GM12878 (cell line): ENCODE measurements around the gene CHST14. TPM values are rescaled to one million over a fixed set of nuclear protein-coding genes. Genes with fewer than 3 reads are reported as not detected.

Experiments used
- ATAC-seq: fragments of 200-7000 bp; cut with Tn5 transposase; 3 replicates; pipeline ENCODE4 v1.9.1; 2020; ENCODE audit warnings: mild to moderate bottlenecking, moderate library complexity
- BruUV-seq: library from RNA; stranded (reverse); fragments of 400-500 nt; replicated peaks from 2 replicates; lab custom pipeline; 2021; lab: Mats Ljungman, UMichigan
- CTCF ChIA-PET: fragments of 300-600 bp; sonication (Branson Sonifier 250); formaldehyde crosslinking; extraction: SDS; loops from one replicate; lab custom pipeline; 2021; ENCODE audit warnings: inconsistent platforms; lab: Yijun Ruan, JAX
- POLR2A ChIA-PET: fragments of 350-600 bp; formaldehyde crosslinking; extraction: SDS; loops from one replicate; lab custom pipeline; 2021; ENCODE audit warnings: inconsistent platforms; lab: Charles Lee
- RAD21 ChIA-PET: fragments of 300-600 bp; sonication (Branson Sonifier 250); formaldehyde crosslinking; loops from one replicate; lab custom pipeline; 2023; ENCODE audit warnings: antibody characterized with exemption; ENCODE audit not compliant: unreplicated experiment; lab: Charles Lee
- SMC1A ChIA-PET: fragments of 300-600 bp; sonication (Branson Sonifier 250); formaldehyde crosslinking; loops from one replicate; lab custom pipeline; 2023; ENCODE audit not compliant: unreplicated experiment, uncharacterized antibody; lab: Charles Lee
- DNase-seq: peaks from one replicate; pipeline ENCODE4 v3.0.0-alpha.2; 2011; ENCODE audit warnings: low read depth, low spot score
- FAIRE-seq: peaks from 3 replicates; lab custom pipeline; 2011; peaks lifted over from hg19 to GRCh38; lab: Jason Lieb, UNC
- H2AFZ ChIP-seq: 2 replicates; pipeline ENCODE4 v1.6.0; 2011; ENCODE audit warnings: low read depth, low read length, control low read depth; ENCODE audit not compliant: control insufficient read depth
- H3K27ac ChIP-seq: 2 replicates; pipeline ENCODE4 v1.5.1; 2011; ENCODE audit warnings: control low read depth; ENCODE audit not compliant: control insufficient read depth, insufficient read depth
- H3K27me3 ChIP-seq, 2 experiments: replicated peaks in 1 of 2; 2 replicates each; pipeline versions ENCODE4 v1.6.0 to v1.6.1; 2011; ENCODE audit warnings: low read length in 1 of 2; ENCODE audit not compliant: control insufficient read depth in 2 of 2, insufficient read depth in 2 of 2
- H3K36me3 ChIP-seq, 2 experiments: 2 replicates each; pipeline ENCODE4 v1.5.1; 2011; ENCODE audit warnings: low read length in 1 of 2; ENCODE audit not compliant: control insufficient read depth in 2 of 2, insufficient read depth in 2 of 2
- H3K4me1 ChIP-seq: 2 replicates; pipeline ENCODE4 v1.6.1; 2011; ENCODE audit warnings: mild to moderate bottlenecking, low read length, moderate library complexity, mixed read lengths; ENCODE audit not compliant: control insufficient read depth, insufficient read depth
- H3K4me2 ChIP-seq: 2 replicates; pipeline ENCODE4 v1.6.0; 2011; ENCODE audit warnings: control low read depth; ENCODE audit not compliant: control insufficient read depth, insufficient read depth
- H3K4me3 ChIP-seq: fragments of 200-600 bp; sonication (generic); 2 replicates; pipeline ENCODE4 v1.5.1; 2016
- H3K79me2 ChIP-seq: 2 replicates; pipeline ENCODE4 v1.6.0; 2011; ENCODE audit warnings: low read length; ENCODE audit not compliant: control insufficient read depth, insufficient read depth
- H3K9ac ChIP-seq: 2 replicates; pipeline ENCODE4 v1.8.0; 2011; ENCODE audit warnings: low read length, control low read depth, mixed read lengths; ENCODE audit not compliant: control insufficient read depth, insufficient read depth
- H3K9me3 ChIP-seq: replicated peaks from 3 replicates; pipeline ENCODE4 v1.5.1; 2011; ENCODE audit warnings: mild to moderate bottlenecking, low read length; ENCODE audit not compliant: control insufficient read depth, insufficient read depth
- H4K20me1 ChIP-seq: 2 replicates; pipeline ENCODE4 v1.6.0; 2011; ENCODE audit not compliant: control insufficient read depth, insufficient read depth
- CEBPZ ChIP-seq: fragments of 150-350 bp; IDR thresholded peaks from 2 replicates; pipeline ENCODE4 v1.6.1; 2016; ENCODE audit warnings: low read depth, low read length
- MYC ChIP-seq: IDR thresholded peaks from 2 replicates; pipeline ENCODE4 v1.6.1; 2011; ENCODE audit warnings: mild to moderate bottlenecking, low read length, moderate library complexity, inconsistent platforms; ENCODE audit not compliant: insufficient read depth, insufficient replicate concordance, insufficient read length, severe bottlenecking
- SMC3 ChIP-seq: IDR thresholded peaks from 2 replicates; pipeline ENCODE4 v1.6.1; 2011; ENCODE audit warnings: low read length, improper control_type of control experiment, borderline replicate concordance
- SPI1 ChIP-seq: IDR thresholded peaks from 2 replicates; pipeline ENCODE4 v1.6.1; 2011; ENCODE audit warnings: low read depth, mild to moderate bottlenecking, low read length, moderate library complexity, borderline replicate concordance; ENCODE audit not compliant: insufficient read depth
- ZNF207 ChIP-seq: fragments of 450-650 bp; IDR thresholded peaks from 2 replicates; pipeline ENCODE4 v1.6.1; 2014; ENCODE audit warnings: antibody characterized with exemption, mild to moderate bottlenecking, borderline replicate concordance
- WGBS: methylation state at CpG from one replicate; pipeline ENCODE4 v1.1.6; 2016; ENCODE audit warnings: low lambda C conversion rate; ENCODE audit not compliant: insufficient replicate concordance, insufficient coverage; ENCODE audit errors: missing lambda C conversion rate; 5-methylcytosine and 5-hydroxymethylcytosine counted together
- in situ Hi-C: fragments of 300-500 bp; cut with MboI; formaldehyde crosslinking; loops from 9 replicates; pipeline ENCODE4 v1.14.3; 2018; ENCODE audit warnings: mixed read lengths
- intact Hi-C: fragments of 100-400 bp; cut with micrococcal nuclease; formaldehyde crosslinking; loops from one replicate; pipeline ENCODE4 v1.14.2; 2022; ENCODE audit not compliant: unreplicated experiment
- polyA plus RNA-seq, 11 experiments: library from polyadenylated mRNA; depleted of rRNA in 4 of 11; unstranded in 6 of 11; stranded (reverse) in 5 of 11; fragments of >200 nt; fragmentation: Nextera tagmentation in 4 of 11; fragmentation: Illumina TruSeq in 1 of 11; extraction: Ambion mirVana in 4 of 11; extraction: Trizol in 1 of 11; gene quantifications; 1 replicate in 1 of 11; 2 replicates in 10 of 11; pipeline versions ENCODE4 v1.2.1 to v1.2.3, GENCODE V29; 2011 to 2016; ENCODE audit warnings: inconsistent platforms in 2 of 11, missing spikeins in 2 of 11, low read depth in 1 of 11
- total RNA-seq, 4 experiments: library from RNA; depleted of rRNA in 3 of 4; stranded (reverse); fragments of >200 nt in 3 of 4; fragmentation: Illumina TruSeq in 1 of 4; extraction: Trizol in 1 of 4; gene quantifications; 2 replicates each; pipeline versions ENCODE4 v1.2.1 to v1.2.3, GENCODE V29; 2013 to 2021

The CHST14 gene
- total and polyA plus RNA-seq, 10 of the 15 experiments (the other 5 are each of a cell fraction or from before 2014, with no cell fraction given): 1.3 to 12.8 (median 6.2) TPM

DNA sequence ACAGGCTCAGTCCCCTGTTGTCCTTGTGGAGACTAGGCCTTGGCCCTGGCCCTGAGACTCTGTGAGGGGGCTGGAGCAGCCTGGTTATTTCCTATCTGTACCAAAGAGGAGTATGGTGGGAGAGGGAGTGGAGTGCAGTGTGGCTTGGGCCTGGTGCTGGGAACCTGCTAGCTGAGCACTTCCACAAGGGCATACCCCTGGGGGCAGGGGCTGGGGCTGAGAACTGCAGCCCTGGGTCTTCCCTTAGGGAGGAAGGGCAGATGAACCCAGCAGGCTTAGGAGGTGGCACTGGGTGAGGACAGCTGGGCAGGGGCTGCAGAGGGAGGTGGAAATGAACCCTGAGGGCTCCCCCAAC lies 3.5 kb upstream of the CHST14 start (continued):
- TF ChIP-seq CEBPZ: no peak
- no peak for TF ChIP-seq SMC3
- TF ChIP-seq ZNF207: no peak
- TF ChIP-seq, all 136 proteins: peak for 0

DNA sequence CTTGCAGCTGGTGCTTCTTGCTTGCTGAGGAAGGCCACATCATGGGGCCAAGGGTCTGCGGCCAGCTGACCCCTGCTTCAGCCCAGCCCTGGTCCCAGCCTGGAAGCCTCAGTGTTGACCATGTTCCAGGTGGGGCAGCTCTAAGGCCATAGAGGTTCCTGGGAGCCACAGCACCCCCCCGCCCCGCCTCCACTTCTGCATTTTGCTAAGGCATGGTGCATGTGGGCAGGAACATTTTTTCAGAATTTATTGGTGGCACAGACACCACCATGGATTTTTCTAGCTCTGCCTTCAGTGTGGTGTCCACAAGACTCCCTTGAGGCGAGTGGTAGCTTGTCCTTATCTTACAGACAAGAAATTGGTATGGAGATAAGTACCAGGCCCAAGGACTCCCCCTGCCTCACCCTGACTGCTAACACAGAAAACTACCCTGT lies 1.9 kb upstream of the CHST14 start:
- no peak for FAIRE-seq
- H3K27me3 ChIP-seq: no peaks in the 10 kb centered on the region
- intact Hi-C loops: no loop called here
- ChIA-PET SMC1A (interaction anchor here (1.2 kb wide), 1 partner anchor 24 kb away, joined by 3 read pairs; no protein-coding TSS in a partner anchor), CTCF (interaction anchor here (1.0 to 1.3 kb wide), 2 partner anchors 19 to 96 kb away, joined by 3 to 4 read pairs; partner anchors contain the start of gene CCDC32), RAD21 (interaction anchor here (1.0 kb wide), 1 partner anchor 106 kb away, joined by 3 read pairs; no protein-coding TSS in a partner anchor), POLR2A (interaction anchor here (1.0 to 1.3 kb wide), 3 partner anchors 18 to 96 kb away, joined by 3 read pairs; partner anchors contain the start of gene CCDC32)
- H3K4me2 ChIP-seq: no peak overlapping the region
- in situ Hi-C loops: no loop called here
- TF ChIP-seq MYC: no peak
- peak; percentile 19; the same call in 1 of the 2 replicates for TF ChIP-seq SPI1
- peaks cover 30% of the 10 kb centered on the region for H3K4me1 ChIP-seq
- no peak overlapping the region for H3K4me3 ChIP-seq
- BruUV-seq: no TSS peak
- H4K20me1 ChIP-seq: no peaks in the 10 kb centered on the region
- no peaks in the 10 kb centered on the region for H3K9me3 ChIP-seq
- H2AFZ ChIP-seq: no peak overlapping the region
- no peak overlapping the region for H3K9ac ChIP-seq
- peaks cover 9 to 10% of the 10 kb centered on the region in 2 experiments for H3K36me3 ChIP-seq
- peaks cover 9% of the 10 kb centered on the region for H3K79me2 ChIP-seq
- 84% methylated on average over 4 of the region's 4 CpGs for WGBS
- DNase-seq: no peak
- ATAC-seq: no peak
- no peak overlapping the region for H3K27ac ChIP-seq
